ENCODE measurements around the gene GLCCI1.

GLCCI1 gene

GRCh38 chr7:8121243-8121642 lies 152.6 kb downstream of the GLCCI1 start:
- no peak overlapping the region for H3K9ac ChIP-seq (ENCODE audit: insufficient read length, low read depth)
- DNase-seq (ENCODE audit: low read depth, low spot score), result no peak
- TF ChIP-seq YY1 (IDR thresholded peaks at IDR 0.05; ENCODE audit: insufficient read depth, insufficient read length) (no peak), ZNF274 (IDR thresholded peaks at IDR 0.05; ENCODE audit: low read depth, low read length) (no peak), SUZ12 (IDR thresholded peaks at IDR 0.05; ENCODE audit: extremely low read depth, insufficient read depth, insufficient read length) (no peak)

DNA sequence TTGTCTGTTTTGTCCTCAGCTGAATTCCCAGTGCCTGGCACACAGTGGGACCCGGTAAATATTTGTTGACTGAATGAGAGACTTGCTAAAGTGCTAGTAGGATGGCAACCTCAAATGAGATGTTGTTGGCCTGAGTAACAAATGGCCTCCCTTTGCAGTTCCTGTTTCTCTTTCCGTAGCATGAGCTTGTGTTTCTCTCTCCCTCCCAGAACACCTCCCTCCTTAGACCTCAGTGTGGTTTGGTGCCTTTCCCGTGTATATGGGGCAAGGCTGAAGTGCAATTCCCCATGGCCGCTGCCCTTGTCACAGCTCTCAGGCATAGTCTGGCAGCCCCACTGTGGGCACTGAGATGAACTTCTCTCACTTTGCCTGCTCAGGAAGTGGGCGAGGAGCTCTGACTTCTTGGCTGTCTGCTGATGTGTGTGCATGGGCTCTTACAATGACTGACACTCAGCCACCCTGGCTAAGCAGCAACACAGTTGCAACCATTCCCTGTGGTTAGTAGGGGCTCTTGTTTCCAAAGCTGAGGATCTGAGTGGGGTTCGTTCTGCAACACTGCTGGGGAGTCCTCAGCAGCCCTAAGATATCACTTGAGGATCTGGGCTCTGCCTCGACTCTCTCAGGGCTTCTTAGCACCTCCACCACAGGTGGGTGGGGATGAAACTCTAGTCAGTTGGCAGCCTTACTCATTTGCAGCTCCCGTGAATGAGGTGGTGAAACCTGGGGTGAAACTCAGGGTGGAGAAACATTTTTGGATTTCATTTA lies 157.3 kb downstream of the GLCCI1 start:
- no peak for TF ChIP-seq YY1 (IDR thresholded peaks at IDR 0.05; ENCODE audit: insufficient read depth, insufficient read length)
- no peak for TF ChIP-seq ZNF274 (IDR thresholded peaks at IDR 0.05; ENCODE audit: low read depth, low read length)
- TF ChIP-seq SUZ12 (IDR thresholded peaks at IDR 0.05; ENCODE audit: extremely low read depth, insufficient read depth, insufficient read length), result no peak
- H3K9me3 ChIP-seq (ENCODE audit: insufficient read depth, low read length), result no peaks in the 10 kb centered on the region
- no peaks in the 10 kb centered on the region for H3K27me3 ChIP-seq (ENCODE audit: insufficient read depth, insufficient read length)
- H3K4me1 ChIP-seq (ENCODE audit: insufficient read depth, insufficient read length), result peaks cover 2% of the 10 kb centered on the region
- H3K4me3 ChIP-seq (ENCODE audit: insufficient read length, low read depth), result no peak overlapping the region
- H3K36me3 ChIP-seq (ENCODE audit: insufficient read depth, insufficient read length, low read length), result no peaks in the 10 kb centered on the region
- no peak for DNase-seq (ENCODE audit: low read depth, low spot score)
- no peak overlapping the region for H3K9ac ChIP-seq (ENCODE audit: insufficient read length, low read depth)

More at GRCh38 chr7:8121243-8121642, 152.6 kb downstream of the GLCCI1 start:
- Histone ChIP-seq H3K36me3 (ENCODE audit: insufficient read depth, insufficient read length, low read length) (no peaks in the 10 kb centered on the region), H3K9me3 (ENCODE audit: insufficient read depth, low read length) (no peaks in the 10 kb centered on the region), H3K4me3 (ENCODE audit: insufficient read length, low read depth) (no peak overlapping the region), H3K4me1 (ENCODE audit: insufficient read depth, insufficient read length) (peaks cover 2% of the 10 kb centered on the region), H3K27me3 (ENCODE audit: insufficient read depth, insufficient read length) (no peaks in the 10 kb centered on the region)

DNA sequence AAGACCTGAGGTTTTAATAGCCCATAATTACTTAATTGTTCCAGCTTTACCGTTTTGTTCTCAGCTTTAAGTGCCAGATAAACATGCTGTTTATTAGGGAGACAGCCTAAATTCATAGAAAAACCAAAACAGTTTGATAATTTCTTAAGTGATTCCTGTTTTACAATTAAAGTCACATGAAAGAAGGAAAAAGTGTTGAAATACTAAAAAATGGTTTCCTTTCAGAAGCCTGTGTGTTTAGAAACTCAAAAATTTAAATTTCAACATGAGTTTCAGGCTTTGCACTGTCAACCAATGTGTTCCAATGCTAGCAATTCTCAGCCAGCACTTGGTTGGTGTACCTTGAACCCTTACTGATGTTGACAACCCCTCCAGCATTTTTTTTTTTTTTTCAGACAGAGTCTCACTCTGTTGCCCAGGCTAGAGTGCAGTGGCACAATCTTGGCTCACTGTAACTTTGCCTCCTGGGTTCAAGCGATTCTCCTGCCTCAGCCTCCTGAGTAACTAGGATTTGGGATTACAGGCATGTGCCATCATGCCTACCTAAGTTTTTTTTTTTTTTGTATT lies 158.1 kb downstream of the GLCCI1 start:
- DNase-seq (ENCODE audit: low read depth, low spot score), result no peak
- Histone ChIP-seq H3K4me3 (ENCODE audit: insufficient read length, low read depth) (no peak overlapping the region), H3K4me1 (ENCODE audit: insufficient read depth, insufficient read length) (peaks cover 2% of the 10 kb centered on the region), H3K9me3 (ENCODE audit: insufficient read depth, low read length) (no peaks in the 10 kb centered on the region), H3K36me3 (ENCODE audit: insufficient read depth, insufficient read length, low read length) (no peaks in the 10 kb centered on the region), H3K27me3 (ENCODE audit: insufficient read depth, insufficient read length) (no peaks in the 10 kb centered on the region), H3K9ac (ENCODE audit: insufficient read length, low read depth) (no peak overlapping the region)
- TF ChIP-seq SUZ12 (IDR thresholded peaks at IDR 0.05; ENCODE audit: extremely low read depth, insufficient read depth, insufficient read length) (no peak), ZNF274 (IDR thresholded peaks at IDR 0.05; ENCODE audit: low read depth, low read length) (no peak), YY1 (IDR thresholded peaks at IDR 0.05; ENCODE audit: insufficient read depth, insufficient read length) (no peak)

- Histone ChIP-seq H3K4me3 (ENCODE audit: insufficient read length, low read depth) (no peak overlapping the region), H3K9ac (ENCODE audit: insufficient read length, low read depth) (no peak overlapping the region), H3K4me1 (ENCODE audit: insufficient read depth, insufficient read length) (peaks cover 2% of the 10 kb centered on the region), H3K36me3 (ENCODE audit: insufficient read depth, insufficient read length, low read length) (no peaks in the 10 kb centered on the region), H3K9me3 (ENCODE audit: insufficient read depth, low read length) (no peaks in the 10 kb centered on the region), H3K27me3 (ENCODE audit: insufficient read depth, insufficient read length) (no peaks in the 10 kb centered on the region)
- no peak for DNase-seq (ENCODE audit: low read depth, low spot score)
- TF ChIP-seq YY1 (IDR thresholded peaks at IDR 0.05; ENCODE audit: insufficient read depth, insufficient read length) (no peak), ZNF274 (IDR thresholded peaks at IDR 0.05; ENCODE audit: low read depth, low read length) (no peak), SUZ12 (IDR thresholded peaks at IDR 0.05; ENCODE audit: extremely low read depth, insufficient read depth, insufficient read length) (no peak)
Measured at GRCh38 chr7:8128449-8129317, 160.1 kb downstream of the GLCCI1 start.

DNA sequence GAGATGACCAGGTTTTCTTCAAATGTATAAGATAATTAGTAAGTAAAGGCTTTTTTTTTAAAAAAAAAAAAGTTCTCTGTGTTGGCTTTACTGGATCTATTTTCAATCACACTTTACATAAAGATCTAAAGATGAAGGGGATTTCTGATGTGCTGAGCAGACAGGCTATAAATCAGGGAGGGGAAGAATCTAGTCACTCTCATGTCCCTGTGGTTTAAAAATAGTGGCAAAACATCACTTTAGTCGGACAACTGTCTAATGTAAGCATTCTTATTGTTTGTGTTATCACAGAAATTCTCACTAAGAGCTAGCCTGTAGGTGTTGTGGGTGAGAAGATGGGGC lies 160.7 kb downstream of the GLCCI1 start:
- Histone ChIP-seq H3K4me1 (ENCODE audit: insufficient read depth, insufficient read length) (peaks cover 2% of the 10 kb centered on the region), H3K9ac (ENCODE audit: insufficient read length, low read depth) (no peak overlapping the region)
- no peak for DNase-seq (ENCODE audit: low read depth, low spot score)

DNA sequence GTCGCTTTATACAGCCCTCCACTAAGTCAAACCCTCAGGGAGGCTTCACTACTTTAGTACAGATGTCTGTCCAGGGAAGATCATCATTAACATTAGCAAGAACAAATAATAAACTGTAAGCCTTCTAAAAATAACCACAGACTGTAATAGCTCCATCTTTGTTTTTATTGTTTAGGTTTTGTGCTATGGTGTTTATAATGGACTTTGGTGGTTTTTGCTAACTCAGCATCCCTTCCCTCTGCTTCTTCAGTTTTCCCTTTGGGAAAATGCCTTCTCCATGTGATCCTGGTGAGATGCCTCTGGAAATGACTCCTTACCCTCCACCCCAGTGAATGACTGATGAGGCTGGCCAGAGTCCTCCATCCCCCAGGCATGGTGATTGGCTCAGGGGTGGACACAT lies 162.1 kb downstream of the GLCCI1 start:
- no peak overlapping the region for H3K4me3 ChIP-seq (ENCODE audit: insufficient read length, low read depth)

More for the DNA sequence above, 160.7 kb downstream of the GLCCI1 start:
- Histone ChIP-seq H3K4me3 (ENCODE audit: insufficient read length, low read depth) (no peak overlapping the region), H3K36me3 (ENCODE audit: insufficient read depth, insufficient read length, low read length) (no peaks in the 10 kb centered on the region), H3K9me3 (ENCODE audit: insufficient read depth, low read length) (no peaks in the 10 kb centered on the region), H3K27me3 (ENCODE audit: insufficient read depth, insufficient read length) (no peaks in the 10 kb centered on the region)
- TF ChIP-seq SUZ12 (IDR thresholded peaks at IDR 0.05; ENCODE audit: extremely low read depth, insufficient read depth, insufficient read length) (no peak), ZNF274 (IDR thresholded peaks at IDR 0.05; ENCODE audit: low read depth, low read length) (no peak), YY1 (IDR thresholded peaks at IDR 0.05; ENCODE audit: insufficient read depth, insufficient read length) (no peak)

More for the DNA sequence above, 162.1 kb downstream of the GLCCI1 start:
- Histone ChIP-seq H3K9me3 (ENCODE audit: insufficient read depth, low read length) (no peaks in the 10 kb centered on the region), H3K27me3 (ENCODE audit: insufficient read depth, insufficient read length) (no peaks in the 10 kb centered on the region), H3K9ac (ENCODE audit: insufficient read length, low read depth) (no peak overlapping the region), H3K4me1 (ENCODE audit: insufficient read depth, insufficient read length) (peaks cover 2% of the 10 kb centered on the region), H3K36me3 (ENCODE audit: insufficient read depth, insufficient read length, low read length) (no peaks in the 10 kb centered on the region)
- DNase-seq (ENCODE audit: low read depth, low spot score), result no peak
- TF ChIP-seq ZNF274 (IDR thresholded peaks at IDR 0.05; ENCODE audit: low read depth, low read length) (no peak), SUZ12 (IDR thresholded peaks at IDR 0.05; ENCODE audit: extremely low read depth, insufficient read depth, insufficient read length) (no peak), YY1 (IDR thresholded peaks at IDR 0.05; ENCODE audit: insufficient read depth, insufficient read length) (no peak)

All from NT2/D1 (cell line).